LoVo (cell line): ENCODE results near the gene COX7A1.
"Not testable (repeated sequence)": the region's sequence is repeated elsewhere in the genome, so short reads cannot be mapped to it uniquely, and the experiment has no call there.

Source experiments
- DNase-seq: peaks from one replicate; pipeline ENCODE4 v3.0.0-alpha.2; 2016; ENCODE audit warnings: low spot score

COX7A1 gene

DNA sequence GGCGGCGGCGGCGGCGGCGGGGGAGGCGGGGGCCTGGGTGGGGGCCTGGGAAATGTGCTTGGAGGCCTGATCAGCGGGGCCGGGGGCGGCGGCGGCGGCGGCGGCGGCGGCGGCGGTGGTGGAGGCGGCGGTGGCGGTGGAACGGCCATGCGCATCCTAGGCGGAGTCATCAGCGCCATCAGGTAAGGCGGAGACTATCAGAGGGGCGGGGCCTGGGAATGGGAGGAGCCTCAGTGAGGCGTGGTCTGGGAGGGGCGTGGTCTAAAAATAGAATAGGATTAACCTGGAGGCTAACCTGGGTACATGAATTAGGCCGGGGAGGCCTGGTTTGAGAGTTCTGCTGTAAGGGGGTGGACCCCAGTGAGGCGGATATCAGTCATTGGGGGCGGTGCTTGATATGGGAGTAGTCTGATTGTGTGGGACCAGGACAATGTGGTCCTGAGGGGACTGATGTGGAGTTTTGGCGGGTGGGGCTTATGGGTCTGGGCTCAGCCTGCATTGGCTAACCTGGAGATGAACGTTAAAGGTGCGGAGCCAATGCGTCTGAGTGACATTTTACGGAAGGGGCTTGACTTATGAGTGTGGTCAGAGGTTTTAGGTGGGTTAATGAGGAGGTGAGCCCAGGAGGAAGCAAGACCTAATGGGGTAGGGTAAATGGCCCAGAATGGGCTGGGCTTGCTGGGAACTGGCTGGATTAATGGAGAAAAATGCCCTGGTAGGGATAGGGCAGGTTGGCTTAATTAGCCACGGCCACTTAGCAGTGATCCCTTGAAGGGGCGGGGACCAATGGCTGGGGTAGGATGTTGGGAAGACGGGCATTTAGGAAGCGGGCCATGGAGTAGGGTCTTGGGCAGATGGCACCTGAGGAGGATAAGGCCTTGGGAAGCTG is 11.0 kb downstream of the COX7A1 start:
- peak; percentile 89 for DNase-seq

DNA sequence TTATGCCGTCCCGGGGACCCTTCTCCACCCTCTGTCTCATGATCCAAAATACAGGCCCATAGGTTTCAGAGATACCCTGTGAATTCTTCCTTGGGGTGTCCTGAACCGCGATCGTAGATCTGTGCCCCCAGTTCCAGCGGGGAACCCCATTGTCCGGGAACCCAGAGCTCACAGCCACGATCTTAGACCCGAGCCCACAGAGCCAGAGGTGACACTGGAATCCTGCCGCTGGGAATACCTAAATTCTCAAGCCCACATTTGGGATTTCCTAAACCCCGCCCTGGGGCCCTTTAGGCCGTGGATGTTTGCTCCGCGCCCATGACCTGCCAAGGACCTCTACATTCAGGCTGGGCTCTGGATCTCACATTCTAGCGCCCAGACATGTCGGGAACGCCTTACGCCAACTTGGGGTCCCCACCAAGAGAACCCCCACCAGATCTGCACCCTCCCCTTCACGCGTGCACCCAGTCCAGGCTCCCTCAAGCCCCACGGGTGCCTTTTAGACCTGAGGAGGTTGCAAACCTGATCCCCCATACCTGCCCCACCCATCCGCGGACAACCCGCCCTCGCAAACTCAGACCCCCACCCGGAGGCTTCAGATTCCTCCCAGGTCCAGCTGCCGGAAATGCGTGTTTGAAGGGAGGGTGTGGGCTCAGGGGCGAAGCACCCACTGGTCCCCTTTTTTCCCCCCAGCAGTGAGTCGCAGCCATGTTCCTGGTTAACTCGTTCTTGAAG is 11.8 kb downstream of the COX7A1 start:
- peak; percentile 36 for DNase-seq

DNA sequence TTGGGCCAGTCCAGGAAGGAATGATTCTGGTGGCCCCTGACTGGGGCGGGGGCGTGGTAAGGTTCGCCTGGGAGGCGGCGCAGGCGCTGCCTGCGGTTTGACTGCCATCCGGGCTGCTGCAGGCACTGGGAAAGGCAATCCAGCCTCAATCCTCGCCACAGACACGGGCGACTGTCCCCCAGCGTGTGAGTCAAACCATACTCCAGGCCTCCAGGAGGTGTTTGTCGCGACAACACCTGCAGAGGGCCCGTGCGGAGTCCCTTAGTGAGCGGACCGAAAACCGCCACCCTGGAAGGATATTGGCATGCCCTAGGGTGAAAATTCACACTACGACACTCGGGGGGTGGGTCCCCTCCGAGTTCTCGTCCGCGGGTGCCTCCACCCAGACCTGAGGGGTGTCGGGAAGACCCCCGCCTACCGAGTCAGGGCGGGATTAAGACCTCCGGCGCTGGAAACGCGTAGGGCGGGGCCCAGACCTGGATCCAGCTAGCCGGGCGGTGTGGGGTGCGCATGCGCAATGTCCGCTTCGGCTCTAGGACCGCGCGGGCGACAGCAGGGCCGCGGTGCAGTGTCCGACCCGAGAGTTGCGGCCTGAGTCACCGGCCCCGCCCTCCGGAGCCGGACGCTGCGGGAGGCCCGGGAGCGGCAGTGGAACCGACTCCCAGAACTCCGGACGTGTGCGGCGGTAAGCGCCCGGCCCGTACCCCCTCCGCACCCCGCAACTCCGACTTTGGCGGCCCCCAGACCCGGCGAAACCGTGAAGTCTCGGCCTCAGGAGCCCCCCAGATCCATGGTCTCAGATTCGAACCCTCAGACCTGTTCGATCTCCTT is 12.6 kb downstream of the COX7A1 start, which contains the start of gene CAPNS1:
Gene CAPNS1 (plus strand): TSS at position 594 of the 831 bp plus-strand sequence. CDS start 946 bp downstream, outside the sequence.
- peak; percentile 98 for DNase-seq

DNA sequence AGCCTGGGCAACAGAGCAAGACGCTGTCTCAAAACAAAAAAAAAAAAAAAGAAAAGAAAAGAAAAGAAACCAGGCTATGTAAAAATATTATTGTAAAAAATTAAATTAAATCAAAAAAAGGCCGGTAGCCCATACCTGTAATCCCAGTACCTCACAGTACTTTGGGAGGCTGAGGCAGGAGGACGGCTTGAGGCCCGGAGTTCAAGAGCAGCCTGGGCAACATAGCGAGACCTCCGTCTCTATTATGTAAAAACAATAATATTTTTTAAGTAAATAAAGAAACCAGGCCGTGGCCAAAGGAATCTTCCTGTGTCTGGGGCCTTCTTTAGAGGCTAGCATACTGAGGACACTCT is 13.2 kb downstream of the COX7A1 start:
- DNase-seq = no peak

DNA sequence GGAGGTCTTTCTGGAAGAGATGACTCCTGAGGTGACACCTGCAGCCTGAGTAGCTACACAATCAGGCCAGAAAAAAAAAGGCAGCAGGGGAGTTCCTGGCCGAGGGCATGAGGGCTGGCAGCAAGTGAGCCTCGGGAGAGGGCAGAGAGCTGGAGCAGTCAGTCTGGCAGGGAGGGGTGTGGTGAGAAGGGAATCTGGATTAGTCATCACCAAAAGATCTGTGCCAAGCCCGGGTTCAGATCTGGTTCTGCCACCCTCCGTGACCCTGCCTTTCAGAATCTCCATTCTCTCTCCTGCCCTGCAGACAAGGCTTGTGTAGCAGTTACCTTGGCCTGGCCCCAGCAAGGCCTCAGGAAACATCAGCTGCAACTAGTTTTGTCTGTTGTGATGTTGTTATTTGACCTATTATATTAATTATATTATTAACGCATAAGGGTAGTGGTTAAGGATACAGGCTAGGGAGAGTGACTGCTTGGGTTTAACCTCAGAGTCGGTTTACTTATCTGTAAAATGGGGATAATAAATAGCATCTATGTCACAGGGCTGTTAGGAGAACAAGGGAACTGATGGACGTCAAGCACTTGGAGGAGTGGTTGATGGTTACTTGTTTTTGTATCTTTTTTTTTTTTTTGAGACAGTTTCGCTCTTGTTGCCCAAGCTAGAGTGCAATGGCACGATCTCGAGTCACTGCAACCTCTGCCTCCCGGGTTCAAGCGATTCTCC is 15.1 kb downstream of the COX7A1 start:
- DNase-seq = peak; percentile 89

DNA sequence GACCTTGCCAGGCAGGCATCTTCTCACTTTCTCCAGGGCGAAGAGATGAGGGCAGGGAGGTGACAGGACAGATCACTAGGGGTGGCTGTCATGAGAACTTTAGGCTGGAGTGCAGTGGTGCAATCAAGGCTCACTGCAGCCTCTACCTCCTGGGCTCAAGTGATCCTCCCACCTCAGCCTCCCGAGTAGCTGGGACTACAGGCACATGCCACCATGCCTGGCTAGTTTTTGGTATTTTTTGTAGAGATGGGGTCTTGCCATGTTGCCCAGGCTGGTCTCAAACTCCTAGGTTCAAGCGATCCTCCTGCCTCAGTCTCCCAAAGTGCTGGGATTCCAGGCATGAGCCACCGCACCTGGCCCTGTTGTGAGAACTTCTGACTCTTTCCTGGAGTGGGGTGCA is 17.4 kb downstream of the COX7A1 start:
- not testable (repeated sequence) for DNase-seq

DNA sequence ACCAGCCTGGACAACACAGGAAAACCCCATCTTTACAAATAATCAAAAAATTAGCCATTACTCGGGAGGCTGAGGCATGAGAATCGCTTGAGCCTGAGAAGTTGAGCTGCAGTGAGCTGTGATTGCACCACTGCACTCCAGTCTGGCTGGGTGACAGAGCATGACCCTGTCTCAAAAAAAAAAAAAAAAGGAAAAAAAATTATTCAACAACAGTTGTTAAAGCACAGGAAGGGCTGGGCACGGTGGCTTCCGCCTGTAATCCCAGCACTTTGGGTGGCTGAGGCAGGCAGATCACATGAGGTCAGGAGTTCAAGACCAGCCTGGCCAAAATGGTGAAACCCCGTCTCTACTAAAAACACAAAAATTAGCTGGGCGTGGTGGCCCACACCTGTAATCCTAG is 21.0 kb downstream of the COX7A1 start:
- DNase-seq = not testable (repeated sequence)

DNA sequence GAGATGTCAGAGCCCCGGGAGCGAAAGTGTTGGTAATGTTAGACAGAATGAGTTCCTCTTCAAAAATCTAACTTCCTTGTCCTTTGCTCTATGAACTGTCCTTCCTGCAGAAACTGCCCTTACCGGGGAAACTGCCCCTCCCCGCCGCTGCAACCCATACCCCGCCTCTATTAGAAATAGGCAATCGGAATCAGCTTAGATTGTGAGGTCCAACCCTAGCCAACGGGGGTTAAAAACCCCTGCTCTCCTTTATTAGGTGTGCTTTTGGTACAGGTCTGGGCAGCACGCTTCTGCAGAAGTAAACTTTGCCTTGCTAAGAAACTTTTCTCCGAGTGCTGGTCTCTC is 23.9 kb downstream of the COX7A1 start:
- no peak for DNase-seq

DNA sequence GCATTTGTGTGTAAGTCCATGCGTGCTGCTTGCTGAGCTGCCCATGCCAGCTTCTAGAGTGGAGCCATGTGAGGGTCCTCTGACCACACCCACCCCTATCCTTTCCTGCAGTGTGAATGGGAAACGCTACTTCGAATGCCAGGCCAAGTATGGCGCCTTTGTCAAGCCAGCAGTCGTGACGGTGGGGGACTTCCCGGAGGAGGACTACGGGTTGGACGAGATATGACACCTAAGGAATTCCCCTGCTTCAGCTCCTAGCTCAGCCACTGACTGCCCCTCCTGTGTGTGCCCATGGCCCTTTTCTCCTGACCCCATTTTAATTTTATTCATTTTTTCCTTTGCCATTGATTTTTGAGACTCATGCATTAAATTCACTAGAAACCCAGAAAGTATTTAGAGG is 26.7 kb downstream of the COX7A1 start:
- no peak for DNase-seq

DNA sequence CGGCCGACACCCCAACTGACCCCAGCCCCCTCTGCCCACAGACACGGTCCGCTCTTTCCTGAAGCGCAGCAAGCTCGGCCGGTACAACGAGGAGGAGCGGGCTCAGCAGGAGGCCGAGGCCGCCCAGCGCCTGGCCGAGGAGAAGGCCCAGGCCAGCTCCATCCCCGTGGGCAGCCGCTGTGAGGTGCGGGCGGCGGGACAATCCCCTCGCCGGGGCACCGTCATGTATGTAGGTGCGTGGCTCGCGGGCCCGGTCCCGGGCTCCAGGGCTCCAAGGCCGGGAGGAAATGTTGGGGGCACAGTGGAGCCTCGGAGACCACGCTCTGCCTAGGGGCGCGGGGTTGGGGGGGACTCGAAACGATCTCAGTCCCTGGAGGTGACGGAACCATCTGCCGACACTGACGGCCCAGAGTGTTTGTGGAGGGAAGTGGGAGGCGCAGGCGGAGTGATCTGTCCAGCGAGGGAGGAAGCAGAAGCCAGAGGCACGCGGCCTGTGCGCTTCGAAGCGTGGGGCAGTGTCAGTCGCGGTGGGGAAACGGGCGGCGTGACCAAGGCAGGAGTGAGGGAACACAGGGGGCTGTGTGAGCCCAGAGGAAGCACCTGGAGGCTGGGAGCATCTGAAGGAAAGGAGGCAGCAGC is 30.6 kb downstream of the COX7A1 start:
- DNase-seq = no peak

DNA sequence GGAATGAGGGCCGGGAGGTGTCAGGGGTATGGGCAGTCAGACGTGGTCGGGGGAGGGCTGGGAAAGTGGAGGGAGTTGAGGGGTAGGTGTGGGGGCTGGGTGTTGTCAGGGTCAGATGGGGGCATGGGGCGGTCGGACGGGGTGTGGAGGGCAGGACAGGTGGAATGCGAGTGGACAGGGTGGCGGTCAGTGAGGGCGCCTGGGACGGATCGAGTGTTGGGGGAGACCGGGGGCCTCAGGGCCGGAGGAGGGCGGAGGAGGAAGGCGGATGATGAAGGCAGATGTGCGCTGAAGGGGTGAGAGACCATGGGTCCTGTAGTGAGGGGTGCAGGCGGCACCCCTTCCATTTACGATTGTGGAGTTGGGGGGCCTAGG is 31.3 kb downstream of the COX7A1 start:
- no peak for DNase-seq

DNA sequence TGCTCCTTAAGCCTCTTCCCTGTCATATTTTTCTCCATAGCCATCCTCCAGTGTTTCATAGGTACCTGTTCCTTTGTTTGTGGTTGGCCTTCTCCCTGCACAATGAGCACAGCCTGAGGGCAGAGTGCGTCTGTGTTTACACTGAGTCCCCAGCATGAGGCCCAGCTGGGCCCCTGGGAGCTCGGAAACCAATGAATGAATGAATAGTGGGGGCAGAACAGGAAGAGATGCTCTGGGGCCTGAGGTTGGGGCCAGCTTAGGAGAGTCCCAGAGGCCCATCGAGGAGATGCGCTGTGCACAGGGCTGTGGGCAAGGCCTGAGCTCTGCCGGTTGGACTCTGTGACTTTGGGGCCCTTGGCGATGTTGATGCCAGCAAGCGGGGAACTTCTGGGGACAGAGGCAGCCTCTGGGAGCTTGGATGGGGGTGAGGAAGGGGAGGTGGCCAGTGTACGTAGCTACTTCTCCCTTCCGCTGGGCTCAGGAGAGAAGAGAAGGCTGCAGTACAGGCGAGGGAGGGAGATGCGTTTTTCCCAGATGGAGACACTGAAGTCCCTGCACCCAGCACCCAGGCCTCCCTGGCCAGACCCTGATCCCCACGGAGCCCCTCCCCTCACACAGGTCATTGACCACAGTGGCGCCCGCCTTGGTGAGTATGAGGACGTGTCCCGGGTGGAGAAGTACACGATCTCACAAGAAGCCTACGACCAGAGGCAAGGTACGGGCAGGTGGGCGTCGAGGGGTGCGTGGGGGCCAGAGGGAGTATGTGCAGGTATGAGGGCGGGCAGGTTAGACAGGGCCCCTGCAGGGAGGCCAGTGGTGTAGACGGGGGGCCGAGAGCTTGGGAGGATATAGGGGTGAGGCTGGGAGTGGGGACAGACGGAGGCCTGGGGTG is 31.9 kb downstream of the COX7A1 start:
- no peak for DNase-seq

DNA sequence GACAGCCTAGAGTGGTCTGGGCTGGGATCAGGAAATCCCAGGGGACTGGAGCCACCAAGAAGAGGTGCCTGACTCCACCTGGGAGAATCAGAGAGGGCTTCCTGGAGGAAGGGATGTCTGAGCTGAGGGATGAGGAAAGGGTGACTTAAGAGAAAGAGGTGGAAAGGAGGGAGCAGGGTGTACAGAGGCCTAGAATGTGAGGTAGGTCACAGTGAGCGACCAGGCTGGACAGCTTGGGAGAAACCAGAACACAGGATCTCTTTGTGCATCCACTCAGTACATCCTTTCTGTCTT is 36.0 kb downstream of the COX7A1 start:
- DNase-seq = no peak

DNA sequence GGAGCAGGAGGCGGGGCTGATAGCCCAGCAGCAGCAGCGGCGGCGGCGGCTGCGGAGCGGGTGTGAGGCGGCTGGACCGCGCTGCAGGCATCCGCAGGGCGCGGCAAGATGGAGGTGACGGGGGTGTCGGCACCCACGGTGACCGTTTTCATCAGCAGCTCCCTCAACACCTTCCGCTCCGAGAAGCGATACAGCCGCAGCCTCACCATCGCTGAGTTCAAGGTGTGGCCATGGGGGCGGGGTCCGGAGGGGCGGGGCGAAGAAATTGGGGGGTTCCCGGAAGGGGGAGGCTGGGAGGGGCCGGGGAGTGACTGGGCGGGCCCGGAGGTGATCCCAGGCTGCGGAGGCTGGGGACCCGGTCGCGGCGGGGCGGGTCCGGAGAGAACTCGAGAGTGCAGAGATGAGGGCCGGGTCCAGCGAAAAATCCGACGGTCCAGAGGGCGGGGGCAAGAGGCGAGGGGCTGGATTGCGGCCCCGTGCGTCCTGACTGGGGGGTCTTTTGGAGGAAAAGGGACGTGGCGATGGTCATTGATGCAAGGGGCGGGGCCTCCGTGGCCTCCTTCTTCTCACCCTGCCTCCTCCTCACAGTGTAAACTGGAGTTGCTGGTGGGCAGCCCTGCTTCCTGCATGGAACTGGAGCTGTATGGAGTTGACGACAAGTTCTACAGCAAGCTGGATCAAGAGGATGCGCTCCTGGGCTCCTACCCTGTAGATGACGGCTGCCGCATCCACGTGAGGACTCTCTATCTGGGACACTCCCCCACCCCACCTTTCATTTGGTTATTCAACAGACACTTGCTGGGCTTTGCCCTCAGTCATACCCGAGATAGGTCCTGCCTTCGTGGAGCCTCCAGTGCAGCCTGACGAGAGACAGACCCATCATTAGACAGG is 36.5 kb downstream of the COX7A1 start, which contains the start of gene TBCB:
Gene TBCB (plus strand): TSS at position 16 of the 891 bp plus-strand sequence. CDS start 93 bp downstream, at position 109.
- no peak for DNase-seq

DNA sequence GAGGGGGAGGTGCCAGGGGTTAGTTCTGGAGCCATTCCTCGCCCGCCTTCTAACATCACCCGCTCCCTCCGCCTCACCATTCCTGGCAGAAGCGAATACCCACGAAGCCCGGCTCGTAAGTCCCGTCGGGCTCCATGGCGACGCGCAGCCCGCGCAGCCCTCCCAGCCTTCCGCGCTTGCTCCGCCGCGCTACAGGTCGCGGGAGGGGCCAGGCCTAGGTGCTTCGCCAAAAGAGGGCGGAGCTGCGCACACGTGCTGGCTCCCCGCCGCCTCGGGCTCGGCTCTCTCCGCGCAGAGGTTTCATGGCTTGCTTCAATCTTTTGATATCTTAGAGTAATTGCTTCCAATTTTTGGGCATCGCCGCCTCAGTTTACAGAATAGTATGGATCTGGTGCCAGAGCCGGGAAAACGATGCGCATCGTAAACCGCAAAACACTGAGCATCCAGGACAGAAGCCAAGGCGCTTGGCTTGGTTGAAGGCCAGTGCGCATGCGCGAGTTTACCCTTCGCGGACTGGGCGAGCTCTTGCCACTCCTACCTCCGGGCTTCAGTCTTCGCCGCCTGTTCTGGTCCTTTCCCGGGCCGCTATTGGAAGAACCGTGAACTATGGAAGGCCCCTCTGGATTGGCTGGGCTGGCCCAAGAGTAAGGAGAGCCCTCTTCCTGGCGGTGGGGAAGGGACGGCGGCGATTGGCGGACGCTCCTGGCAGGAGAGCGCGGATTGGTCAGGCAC is 37.4 kb downstream of the COX7A1 start, which contains the start of gene POLR2I:
Gene POLR2I (minus strand): TSS at position 155 of the 732 bp plus-strand sequence. CDS start 19 bp downstream, at position 136.
- peak; percentile 99 for DNase-seq

DNA sequence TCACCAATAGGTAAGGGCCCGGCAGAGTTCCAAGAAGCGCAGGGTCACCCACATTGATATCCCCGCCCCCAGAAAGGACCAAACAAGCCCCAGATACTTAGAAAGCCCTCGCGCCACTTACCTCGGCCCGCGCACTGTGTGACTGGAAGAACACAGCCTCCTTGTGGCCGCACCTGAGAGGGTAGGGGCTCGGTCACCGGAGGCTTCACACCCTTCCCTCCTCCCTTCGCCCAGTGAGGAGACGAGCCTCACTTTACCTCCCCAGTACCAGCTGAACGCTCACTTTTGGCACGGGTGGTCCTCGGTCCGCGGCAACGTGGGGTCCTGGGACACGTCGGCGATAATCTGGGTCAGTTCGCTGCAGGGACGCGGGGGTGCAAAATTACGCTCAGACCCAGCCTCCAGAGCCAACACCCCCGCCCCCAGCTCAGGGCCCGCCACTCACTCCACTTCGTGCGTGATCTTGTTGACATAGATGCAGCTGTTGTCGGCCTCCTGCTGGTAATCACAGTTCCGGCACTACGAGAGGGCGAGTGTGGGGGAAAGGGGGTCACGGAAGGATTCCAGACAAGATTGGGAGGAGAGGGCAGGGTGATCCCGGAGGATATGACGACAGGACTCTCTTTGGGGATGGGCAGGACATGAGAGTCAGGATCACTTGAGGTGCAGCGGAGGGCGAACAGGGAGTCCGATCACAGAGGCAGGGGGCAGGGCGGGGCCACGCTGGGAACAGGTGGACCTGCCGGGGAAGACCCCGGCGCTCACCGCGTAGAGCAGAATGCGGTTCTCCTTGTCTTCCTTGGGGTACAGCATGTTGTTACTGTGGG is 38.1 kb downstream of the COX7A1 start:
- DNase-seq = no peak

DNA sequence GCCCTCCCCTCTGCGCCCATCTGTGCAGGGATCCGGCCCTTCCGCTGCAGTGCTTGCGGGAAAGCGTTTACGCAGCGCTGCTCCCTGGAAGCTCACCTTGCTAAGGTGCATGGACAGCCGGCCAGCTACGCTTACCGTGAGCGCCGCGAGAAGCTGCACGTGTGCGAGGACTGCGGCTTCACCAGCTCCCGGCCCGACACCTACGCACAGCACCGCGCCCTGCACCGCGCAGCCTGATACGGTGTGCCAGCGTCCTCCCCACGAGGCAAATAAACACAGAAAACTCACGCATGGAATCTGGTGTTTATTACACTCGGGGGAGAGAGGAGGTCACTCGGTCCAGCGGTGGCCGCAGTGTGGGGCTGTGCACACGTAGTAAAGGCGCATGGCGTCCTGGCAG is 38.8 kb downstream of the COX7A1 start:
- DNase-seq = no peak

DNA sequence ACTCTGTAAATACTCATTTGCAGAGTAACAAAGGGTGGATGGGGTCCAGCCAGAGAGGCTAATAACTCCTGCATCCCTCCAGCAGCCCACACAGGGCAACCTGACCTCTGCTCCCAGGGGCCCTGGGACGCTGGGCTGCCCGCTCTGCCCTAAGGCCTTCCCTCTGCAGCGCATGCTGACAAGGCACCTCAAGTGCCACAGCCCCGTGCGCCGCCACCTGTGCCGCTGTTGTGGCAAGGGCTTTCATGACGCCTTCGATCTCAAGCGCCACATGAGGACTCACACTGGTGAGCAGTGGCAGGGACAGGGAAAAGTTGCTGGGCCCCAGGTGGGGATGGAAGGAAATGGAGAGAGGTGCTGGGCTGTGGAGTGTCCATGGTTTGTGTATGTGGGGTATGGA is 39.6 kb downstream of the COX7A1 start:
- DNase-seq = no peak
